H1 (cell line): ENCODE measurements around the gene GZF1. TPM values are rescaled to one million over a fixed set of nuclear protein-coding genes. Genes with fewer than 3 reads are reported as not detected.

Experiments
- CTCF ChIA-PET: fragments of 300-600 bp; sonication (Branson Sonifier 250); formaldehyde crosslinking; loops from one replicate; lab custom pipeline; 2021; ENCODE audit not compliant: partially characterized antibody; lab: Charles Lee
- POLR2A ChIA-PET: fragments of 300-600 bp; sonication (Branson Sonifier 250); formaldehyde crosslinking; loops from one replicate; lab custom pipeline; 2021; ENCODE audit warnings: inconsistent platforms; ENCODE audit not compliant: partially characterized antibody; lab: Charles Lee
- DNase-seq, 2 experiments: peaks; one replicate each; pipeline versions ENCODE4 v3.0.0 to v3.0.0-alpha.2; 2010 to 2022; ENCODE audit warnings: low spot score in 2 of 2, low read depth in 1 of 2, mixed read lengths in 1 of 2
- FAIRE-seq: peaks from 2 replicates; lab custom pipeline; 2011; peaks lifted over from hg19 to GRCh38; lab: Jason Lieb, UNC
- H2AFZ ChIP-seq: 2 replicates; pipeline ENCODE4 v1.8.1; 2012; ENCODE audit warnings: low read length, inconsistent platforms
- H2AK5ac ChIP-seq: 2 replicates; pipeline ENCODE4 v1.6.1; 2013; ENCODE audit warnings: low read depth, low read length
- H2BK120ac ChIP-seq: replicated peaks from 2 replicates; pipeline ENCODE3; 2013; ENCODE audit warnings: low read depth, low read length, inconsistent platforms
- H2BK12ac ChIP-seq: 2 replicates; pipeline ENCODE4 v1.6.1; 2013; ENCODE audit warnings: low read depth, low read length
- H2BK15ac ChIP-seq: 2 replicates; pipeline ENCODE4 v1.6.1; 2013; ENCODE audit warnings: low read length
- H2BK20ac ChIP-seq: 2 replicates; pipeline ENCODE4 v1.6.1; 2013; ENCODE audit warnings: low read length
- H2BK5ac ChIP-seq: 2 replicates; pipeline ENCODE4 v1.6.1; 2013; ENCODE audit warnings: low read depth, low read length
- H3K14ac ChIP-seq: 2 replicates; pipeline ENCODE4 v1.6.1; 2013; ENCODE audit warnings: inconsistent platforms; ENCODE audit not compliant: insufficient read length
- H3K18ac ChIP-seq: 2 replicates; pipeline ENCODE4 v1.6.1; 2013; ENCODE audit warnings: low read length; ENCODE audit errors: extremely low read depth
- H3K23ac ChIP-seq: 2 replicates; pipeline ENCODE4 v1.6.1; 2013; ENCODE audit warnings: inconsistent platforms; ENCODE audit not compliant: insufficient read length
- H3K23me2 ChIP-seq: 2 replicates; pipeline ENCODE4 v1.6.1; 2013; ENCODE audit warnings: low read depth, low read length
- H3K27ac ChIP-seq: 2 replicates; pipeline ENCODE4 v1.6.1; 2011; ENCODE audit warnings: low read depth, low read length, inconsistent platforms
- H3K27me3 ChIP-seq, 4 experiments: replicated peaks in 1 of 4; 1 replicate in 1 of 4; 2 replicates in 3 of 4; pipeline versions ENCODE4 v1.6.1 to v1.8.1; 2011 to 2013; ENCODE audit warnings: low read length in 3 of 4, mild to moderate bottlenecking in 3 of 4, inconsistent platforms in 2 of 4, mixed read lengths in 2 of 4, moderate library complexity in 1 of 4; ENCODE audit not compliant: control insufficient read depth in 3 of 4, insufficient read depth in 3 of 4; ENCODE audit errors: extremely low read depth in 1 of 4
- H3K36me3 ChIP-seq, 4 experiments: 2 replicates each; pipeline versions ENCODE4 v1.6.1 to v1.8.1; 2011 to 2013; ENCODE audit warnings: mild to moderate bottlenecking in 4 of 4, low read length in 3 of 4, moderate library complexity in 2 of 4, control low read depth in 1 of 4, inconsistent platforms in 1 of 4; ENCODE audit not compliant: insufficient read depth in 4 of 4, control insufficient read depth in 2 of 4
- H3K4ac ChIP-seq: replicated peaks from 2 replicates; pipeline ENCODE3; 2013; ENCODE audit warnings: low read length, low read depth, mixed read lengths, inconsistent platforms; ENCODE audit not compliant: insufficient read length
- H3K4me1 ChIP-seq, 4 experiments: replicated peaks in 1 of 4; 1 replicate in 1 of 4; 2 replicates in 3 of 4; pipeline versions ENCODE4 v1.6.1 to v1.8.1; 2011 to 2013; ENCODE audit warnings: low read length in 3 of 4, inconsistent platforms in 2 of 4, mixed read lengths in 1 of 4; ENCODE audit not compliant: insufficient read depth in 4 of 4, control insufficient read depth in 3 of 4
- H3K4me2 ChIP-seq, 2 experiments: 2 replicates each; pipeline versions ENCODE4 v1.6.1 to v1.8.1; 2011 to 2013; ENCODE audit warnings: low read depth in 2 of 2, low read length in 2 of 2, control low read depth in 1 of 2, inconsistent platforms in 1 of 2, mild to moderate bottlenecking in 1 of 2; ENCODE audit not compliant: insufficient read depth in 1 of 2
- H3K4me3 ChIP-seq, 4 experiments: fragments of 200-600, 300-600 bp in 1 of 4; sonication (generic), shearing (Covaris generic), sonication (Bioruptor Twin) in 1 of 4; 2 replicates each; pipeline versions ENCODE4 v1.5.1 to v1.8.1; 2011 to 2016; ENCODE audit warnings: low read length in 4 of 4, low read depth in 3 of 4, control low read depth in 2 of 4, inconsistent platforms in 2 of 4, mild to moderate bottlenecking in 2 of 4, mixed read lengths in 1 of 4, moderate library complexity in 1 of 4; ENCODE audit not compliant: insufficient read depth in 2 of 4; ENCODE audit errors: extremely low read depth in 1 of 4
- H3K56ac ChIP-seq: replicated peaks from 2 replicates; pipeline ENCODE3; 2013; ENCODE audit warnings: low read depth, mild to moderate bottlenecking, mixed read lengths, low read length, inconsistent platforms; ENCODE audit not compliant: insufficient read length
- H3K79me1 ChIP-seq: 2 replicates; pipeline ENCODE4 v1.6.1; 2013; ENCODE audit warnings: low read depth, low read length, control low read depth
- H3K79me2 ChIP-seq, 2 experiments: 2 replicates each; pipeline versions ENCODE4 v1.6.1 to v1.8.1; 2012 to 2013; ENCODE audit warnings: low read length in 2 of 2, mild to moderate bottlenecking in 2 of 2, inconsistent platforms in 1 of 2; ENCODE audit not compliant: insufficient read depth in 2 of 2, control insufficient read depth in 1 of 2
- H3K9ac ChIP-seq, 4 experiments: replicated peaks in 1 of 4; 1 replicate in 1 of 4; 2 replicates in 3 of 4; pipeline versions ENCODE4 v1.6.1 to v1.8.1; 2011 to 2013; ENCODE audit warnings: low read depth in 3 of 4, low read length in 3 of 4, control low read depth in 2 of 4, mild to moderate bottlenecking in 2 of 4, moderate library complexity in 2 of 4, inconsistent platforms in 1 of 4; ENCODE audit errors: extremely low read depth in 1 of 4
- H3K9me3 ChIP-seq, 2 experiments: 2 replicates each; pipeline versions ENCODE4 v1.6.1 to v1.8.1; 2012 to 2013; ENCODE audit warnings: mild to moderate bottlenecking in 2 of 2, moderate library complexity in 2 of 2, control low read depth in 1 of 2, inconsistent platforms in 1 of 2, low read depth in 1 of 2, low read length in 1 of 2, mixed read lengths in 1 of 2; ENCODE audit not compliant: insufficient read depth in 2 of 2
- H4K20me1 ChIP-seq, 2 experiments: replicated peaks in 1 of 2; 2 replicates each; pipeline versions ENCODE3 to v1.8.1; 2011 to 2013; ENCODE audit warnings: inconsistent platforms in 2 of 2, low read length in 2 of 2, mild to moderate bottlenecking in 1 of 2; ENCODE audit not compliant: insufficient read depth in 2 of 2, control insufficient read depth in 1 of 2
- H4K5ac ChIP-seq: 2 replicates; pipeline ENCODE4 v1.6.1; 2013; ENCODE audit warnings: low read length, low read depth, mixed read lengths, inconsistent platforms; ENCODE audit not compliant: insufficient read length
- H4K8ac ChIP-seq: 2 replicates; pipeline ENCODE4 v1.8.0; 2013; ENCODE audit warnings: mild to moderate bottlenecking, moderate library complexity, low read length, inconsistent platforms; ENCODE audit not compliant: insufficient read depth; ENCODE audit errors: extremely low read depth
- H4K91ac ChIP-seq: replicated peaks from 2 replicates; pipeline ENCODE3; 2013; ENCODE audit warnings: low read length, mixed read lengths, inconsistent platforms; ENCODE audit not compliant: insufficient read length
- BCL11A ChIP-seq, 2 experiments: IDR thresholded peaks; one replicate each; pipeline ENCODE4 v1.6.1; 2011; ENCODE audit warnings: low read depth in 2 of 2, low read length in 2 of 2, mild to moderate bottlenecking in 2 of 2
- HDAC6 ChIP-seq: IDR thresholded peaks from one replicate; pipeline ENCODE4 v1.7.1; 2012; ENCODE audit warnings: low read depth, mild to moderate bottlenecking, inconsistent platforms, low read length, moderate library complexity
- MAX ChIP-seq: IDR thresholded peaks from 2 replicates; pipeline ENCODE4 v1.6.1; 2012; ENCODE audit warnings: inconsistent platforms
- RAD21 ChIP-seq, 2 experiments: IDR thresholded peaks in 1 of 2; conservative IDR thresholded peaks in 1 of 2; 2 replicates each; pipeline ENCODE4 v1.6.1; 2011; ENCODE audit warnings: low read depth in 2 of 2, low read length in 2 of 2, improper control_type of control experiment in 1 of 2, inconsistent platforms in 1 of 2, mild to moderate bottlenecking in 1 of 2, moderate library complexity in 1 of 2
- SIRT6 ChIP-seq: IDR thresholded peaks from one replicate; pipeline ENCODE4 v1.7.1; 2012; ENCODE audit warnings: low read length, inconsistent platforms
- SP2 ChIP-seq: IDR thresholded peaks from 2 replicates; pipeline ENCODE4 v1.6.1; 2012; ENCODE audit warnings: mild to moderate bottlenecking, low read length, inconsistent platforms
- TAF7 ChIP-seq: optimal IDR thresholded peaks from 2 replicates; pipeline ENCODE3; 2011; ENCODE audit warnings: low read depth, mild to moderate bottlenecking, inconsistent platforms, low read length, moderate library complexity, borderline replicate concordance
- USF2 ChIP-seq: IDR thresholded peaks from 2 replicates; pipeline ENCODE4 v1.6.1; 2011; ENCODE audit warnings: low read length, improper control_type of control experiment
- YY1 ChIP-seq: IDR thresholded peaks from 2 replicates; pipeline ENCODE4 v1.6.1; 2011; ENCODE audit warnings: low read depth, mild to moderate bottlenecking, low read length
- WGBS, 2 experiments: shearing (Covaris generic) in 1 of 2; methylation state at CpG; one replicate each; pipeline versions ENCODE4 v1.1.6 to v1.1.7; 2013 to 2015; ENCODE audit warnings: low lambda C conversion rate in 2 of 2, mixed read lengths in 2 of 2, inconsistent platforms in 1 of 2, low coverage in 1 of 2, missing lambda C conversion rate in 1 of 2; ENCODE audit not compliant: insufficient replicate concordance in 2 of 2, insufficient coverage in 1 of 2, insufficient read length in 1 of 2; ENCODE audit errors: extremely low coverage in 1 of 2, missing lambda C conversion rate in 1 of 2; 5-methylcytosine and 5-hydroxymethylcytosine counted together
- polyA plus RNA-seq, 7 experiments: library from polyadenylated mRNA; depleted of rRNA in 3 of 7; stranded (reverse) in 5 of 7; unstranded in 2 of 7; fragments of >200 nt in 5 of 7; fragments of 200-250 nt in 2 of 7; gene quantifications; 1 replicate in 5 of 7; 2 replicates in 1 of 7; 4 replicates in 1 of 7; pipeline versions ENCODE4 v1.2.1 to v1.2.3, GENCODE V29; 2011 to 2013; ENCODE audit warnings: missing spikeins in 2 of 7, mixed read lengths in 2 of 7
- total RNA-seq: library from RNA; stranded (reverse); fragmentation: NEBNext Ultra II Directional; extraction: Animal tissue kit (Norgen Biotek cat#: 25700); gene quantifications from 2 replicates; pipeline ENCODE4 v1.2.1, GENCODE V29; 2021

The GZF1 gene
- total and polyA plus RNA-seq, 2 of the 8 experiments (the other 6 are each of a cell fraction or from before 2014, with no cell fraction given): 8.2 to 11.9 TPM

GRCh38 chr20:23357767-23358562 lies 4.0 kb upstream of the GZF1 start:
- H2AFZ ChIP-seq: 0 out of 2 replicates have a peak overlapping the region, but pooled peaks have one; percentile 92
- FAIRE-seq: no peak
- CTCF ChIA-PET: interaction anchor here (1.0 to 4.4 kb wide), 9 partner anchors 11 to 63 kb away, joined by 3 to 15 read pairs (median 3); partner anchors contain the start of gene NAPB
- no peak for TF ChIP-seq HDAC6
- no peak for TF ChIP-seq BCL11A (IDR thresholded peaks at IDR 0.05; ENCODE audit: low read depth in 2 of 2, low read length in 2 of 2)
- peak; percentile 76 for TF ChIP-seq MAX
- peak; percentile 71 for TF ChIP-seq TAF7
- no peak for TF ChIP-seq YY1
- no peak for TF ChIP-seq SIRT6
- TF ChIP-seq USF2: peak; percentile 90
- no peak for TF ChIP-seq SP2
- TF ChIP-seq RAD21 (IDR thresholded peaks at IDR 0.05 in 1 of 2, conservative IDR thresholded peaks at IDR 0.05 in 1 of 2; ENCODE audit: low read depth in 2 of 2, low read length in 2 of 2): no peak; a peak in 1 of 4 replicates

More at GRCh38 chr20:23357767-23358562, 4.0 kb upstream of the GZF1 start:
- H3K27me3 ChIP-seq: no peaks in the 10 kb centered on the region
- no peak overlapping the region; the same call in 1 of the 2 replicates for H3K18ac ChIP-seq
- peak overlapping the region; percentile 56 to 82 (median 69) for H3K9ac ChIP-seq
- peaks cover 14% of the 10 kb centered on the region; the same call in 1 of the 2 replicates for H3K23me2 ChIP-seq
- 0 out of 2 replicates have a peak overlapping the region, but pooled peaks have one; percentile 50 for H2BK12ac ChIP-seq
- peaks cover under 1 to 3% of the 10 kb centered on the region in 2 experiments for H4K20me1 ChIP-seq
- peak overlapping the region; percentile 86; the same call in 1 of the 2 replicates for H4K8ac ChIP-seq
- H3K79me2 ChIP-seq: peaks cover 0 to 12% of the 10 kb centered on the region in 2 experiments; a peak in 3 of 4 replicates
- peaks cover 1 to 11% (median 8%) of the 10 kb centered on the region in 4 experiments; a peak in 5 of 7 replicates for H3K4me1 ChIP-seq
- peaks cover 0 to 9% (median 9%) of the 10 kb centered on the region in 4 experiments; a peak in 6 of 8 replicates for H3K36me3 ChIP-seq
- H2BK5ac ChIP-seq: peak overlapping the region; percentile 88
- DNase-seq: peak; percentile 99 to 100
- peak overlapping the region; percentile 92 to 98 for H3K4me2 ChIP-seq
- no peak overlapping the region for H2AK5ac ChIP-seq
- peak overlapping the region; percentile 61 for H3K27ac ChIP-seq
- no peak overlapping the region for H2BK15ac ChIP-seq
- H4K5ac ChIP-seq: peak overlapping the region; percentile 94
- H4K91ac ChIP-seq: peak overlapping the region; percentile 77
- H3K4ac ChIP-seq: peak overlapping the region; percentile 55
- peak overlapping the region; percentile 84 for H3K56ac ChIP-seq
- peak overlapping the region; percentile 81 to 95 (median 85) for H3K4me3 ChIP-seq
- 1% methylated on average over 69 of the region's 71 CpGs; no CpG with 5 or more reads in 1 of the 2 experiments for WGBS, 2 experiments
- H3K23ac ChIP-seq: no peak overlapping the region
- H3K9me3 ChIP-seq: no peaks in the 10 kb centered on the region
- POLR2A ChIA-PET: interaction anchor here (0.8 to 1.3 kb wide), 3 partner anchors 9 to 1026 kb away, joined by 3 read pairs; no protein-coding TSS in a partner anchor
- H3K14ac ChIP-seq: no peak overlapping the region
- H2BK20ac ChIP-seq: no peak overlapping the region
- peaks cover 3% of the 10 kb centered on the region; the same call in 1 of the 2 replicates for H3K79me1 ChIP-seq
- H2BK120ac ChIP-seq: no peak overlapping the region
